Epithelial cell of prostate (primary cell): ENCODE results near the gene HKDC1.
A peak's percentile ranks its signal among the peaks of the same experiment; 100 is the strongest.

Experiments used
- DNase-seq: peaks from one replicate; pipeline ENCODE4 v3.0.0-alpha.2; 2011; ENCODE audit warnings: low read depth, low spot score
- H3K27ac ChIP-seq: fragments of 450-650 bp; 2 replicates; pipeline ENCODE4 v1.5.1; 2017; ENCODE audit warnings: mild to moderate bottlenecking

The HKDC1 gene

GRCh38 chr10:69215405-69216171 lies 4.5 kb upstream of the HKDC1 start:
- H3K27ac ChIP-seq, result peak overlapping the region; percentile 92
- DNase-seq, result no peak

DNA sequence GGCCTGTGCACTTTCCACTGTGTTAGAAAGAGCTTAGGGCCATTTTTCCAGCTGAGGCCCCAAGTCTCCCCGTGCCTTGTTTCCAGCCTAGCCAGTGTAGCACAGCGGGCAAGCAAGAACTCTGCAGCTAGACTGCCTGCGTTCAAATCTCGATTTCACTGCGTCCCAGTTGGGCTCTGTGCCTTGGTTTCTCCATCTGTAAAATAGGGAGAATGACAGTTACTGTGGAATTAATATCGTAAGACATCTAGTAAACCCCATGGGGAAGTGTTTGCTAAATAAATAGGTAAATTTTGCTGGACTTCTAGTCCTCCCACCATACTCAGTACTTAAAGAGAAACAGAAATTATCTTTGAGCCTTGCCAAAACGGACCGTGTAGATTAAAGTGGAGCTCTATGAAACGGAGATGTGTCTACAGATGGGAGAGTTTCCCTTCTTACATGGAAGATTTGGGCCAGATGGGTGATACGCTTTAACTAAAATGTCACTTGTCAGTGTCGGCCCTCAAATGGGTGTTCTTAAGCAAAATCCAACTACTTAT lies 3.5 kb upstream of the HKDC1 start:
- H3K27ac ChIP-seq, result peak overlapping the region; percentile 92
- DNase-seq, result no peak

- DNase-seq, result peak; percentile 72
- H3K27ac ChIP-seq, result peak overlapping the region; percentile 92
Measured at GRCh38 chr10:69217119-69217754, 2.9 kb upstream of the HKDC1 start.

DNA sequence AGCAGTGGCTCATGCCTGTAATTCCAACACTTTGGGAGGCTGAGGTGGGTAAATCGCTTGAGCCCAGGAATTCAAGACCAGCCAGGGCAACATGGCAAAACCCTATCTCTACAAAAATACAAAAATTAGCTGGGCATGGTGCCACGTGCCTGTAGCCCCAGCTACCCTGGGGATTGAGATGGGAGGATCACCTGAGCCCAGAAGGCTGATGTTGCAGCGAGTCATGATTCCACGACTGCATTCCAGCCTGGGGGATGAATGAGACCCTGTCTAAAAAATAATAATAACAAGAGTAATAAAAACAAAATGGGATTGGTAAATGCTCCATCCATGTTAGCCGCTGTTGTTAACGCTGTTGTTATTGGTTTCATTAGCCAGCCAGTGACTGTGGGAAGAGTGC lies 1.3 kb upstream of the HKDC1 start:
- DNase-seq, result no peak
- H3K27ac ChIP-seq, result peak overlapping the region; percentile 92

- DNase-seq, result no peak
- peak overlapping the region; percentile 92 for H3K27ac ChIP-seq
Measured at GRCh38 chr10:69220507-69220906, 375 bp downstream of the HKDC1 start.

GRCh38 chr10:69222157-69223027 lies 2.3 kb downstream of the HKDC1 start:
- DNase-seq, result peak; percentile 81
- peak overlapping the region; percentile 95 for H3K27ac ChIP-seq

DNA sequence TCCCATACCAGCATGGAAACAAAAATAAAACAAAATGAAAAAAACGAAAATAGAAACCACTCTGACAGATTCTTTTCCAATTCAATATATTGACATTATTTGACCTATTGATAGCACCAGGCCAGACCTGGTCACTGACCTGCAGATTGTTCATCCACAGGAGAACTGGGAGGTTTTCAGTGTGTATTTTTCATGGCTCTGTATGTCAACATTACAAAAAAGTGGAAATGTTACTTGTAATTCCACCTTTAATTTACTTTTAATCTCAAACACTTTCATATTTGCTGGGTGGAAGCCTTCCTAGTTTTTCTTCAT lies 2.9 kb downstream of the HKDC1 start:
- DNase-seq, result no peak
- H3K27ac ChIP-seq, result peak overlapping the region; percentile 95

DNA sequence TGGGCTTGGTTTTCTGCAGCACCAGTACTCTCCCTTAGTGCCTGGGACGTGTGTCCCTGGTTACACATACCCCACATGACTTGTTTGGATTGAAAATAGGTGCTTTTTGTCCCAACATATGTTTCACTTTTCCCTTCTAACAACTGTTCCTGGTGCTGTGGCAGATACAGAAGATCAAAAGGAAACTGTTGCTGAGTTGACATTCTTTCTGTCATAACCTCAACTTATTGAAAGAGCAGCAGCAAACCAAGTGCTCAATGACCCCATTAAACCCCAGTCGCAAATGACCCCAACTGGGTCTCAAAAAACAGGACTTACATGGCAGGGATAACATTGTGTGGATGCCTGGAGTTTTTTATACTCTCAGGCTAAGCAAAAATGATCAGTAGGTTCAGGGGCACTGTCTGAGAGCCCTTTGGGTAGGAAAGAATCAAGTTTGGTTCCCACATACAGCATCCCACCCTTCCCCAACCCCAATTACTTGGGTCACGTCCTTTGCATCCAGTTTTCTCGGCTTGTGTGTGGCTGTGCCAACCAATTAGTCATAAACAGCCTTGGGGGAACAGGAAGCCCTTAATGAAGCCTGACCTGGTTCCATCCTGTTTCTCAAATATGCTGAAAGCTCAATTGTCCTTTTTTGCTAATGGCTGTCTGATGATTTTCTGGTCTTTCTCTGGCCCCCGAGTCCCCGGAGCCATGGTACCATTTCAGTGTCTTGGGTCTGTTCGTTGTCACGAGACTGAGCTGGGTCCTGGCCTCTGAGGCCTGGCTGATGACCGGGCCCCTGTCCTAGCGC lies 4.9 kb downstream of the HKDC1 start:
- no peak for DNase-seq
- peak overlapping the region; percentile 46 for H3K27ac ChIP-seq

DNA sequence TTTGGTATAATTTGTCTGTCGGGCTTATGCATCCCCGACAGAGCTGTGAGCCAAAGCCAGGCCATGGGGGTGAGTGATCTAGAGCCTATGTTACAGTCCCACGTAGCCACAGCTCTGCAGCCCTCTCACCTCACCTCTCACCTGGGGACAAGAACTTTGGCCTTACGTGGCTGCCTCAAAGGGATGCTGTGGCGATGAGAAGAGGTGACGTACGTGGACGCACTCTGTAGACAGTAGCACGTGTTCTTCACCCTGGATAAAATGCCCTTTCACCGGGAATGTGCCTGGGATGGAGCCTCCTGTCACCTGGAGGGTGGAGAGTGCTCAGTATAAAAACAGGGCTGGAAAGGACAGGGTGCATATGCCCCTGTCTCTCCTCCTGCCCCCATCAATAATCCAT lies 5.5 kb downstream of the HKDC1 start:
- H3K27ac ChIP-seq, result peak overlapping the region; percentile 46
- DNase-seq, result no peak

DNA sequence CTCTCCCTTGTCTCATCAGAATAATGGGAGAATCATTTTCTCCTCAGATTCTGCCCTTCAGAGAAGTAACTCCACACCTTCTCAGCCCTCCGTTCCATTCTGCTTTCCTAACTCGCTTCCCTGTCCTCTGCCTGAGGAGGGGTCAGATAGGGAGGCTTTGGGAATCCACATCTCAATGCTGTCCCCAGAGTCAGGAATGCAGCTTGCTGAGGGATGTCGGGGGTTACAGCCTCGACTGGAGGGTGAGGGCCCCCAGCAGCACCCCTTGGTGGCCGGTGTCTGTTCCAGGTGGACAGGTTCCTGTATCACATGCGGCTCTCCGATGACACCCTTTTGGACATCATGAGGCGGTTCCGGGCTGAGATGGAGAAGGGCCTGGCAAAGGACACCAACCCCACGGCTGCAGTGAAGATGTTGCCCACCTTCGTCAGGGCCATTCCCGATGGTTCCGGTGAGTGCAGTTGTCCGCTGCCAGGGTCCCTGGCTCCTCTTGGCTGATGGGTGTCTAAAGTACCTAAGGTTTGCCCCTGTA lies 6.9 kb downstream of the HKDC1 start:
- no peak for DNase-seq
- H3K27ac ChIP-seq, result no peak overlapping the region

DNA sequence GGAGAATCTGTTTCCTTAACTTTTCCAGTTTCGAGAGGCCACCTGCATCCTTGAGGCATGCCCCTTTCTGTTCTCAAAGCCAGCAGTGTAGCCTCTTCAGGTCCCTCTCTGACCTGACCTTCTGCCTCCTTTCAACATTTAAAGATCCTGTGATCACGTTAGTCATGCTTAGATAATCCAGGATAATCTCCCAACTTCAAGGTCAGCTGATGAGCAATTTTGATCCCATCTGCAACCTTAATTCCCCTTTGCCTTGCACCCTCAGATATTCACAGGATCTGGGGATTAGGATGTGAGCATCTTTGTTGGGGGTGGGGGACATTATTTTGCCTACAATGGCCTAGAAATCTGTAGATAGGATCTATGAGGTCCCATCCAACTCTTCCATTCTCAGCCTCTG lies 8.0 kb downstream of the HKDC1 start:
- no peak overlapping the region for H3K27ac ChIP-seq

GRCh38 chr10:69229616-69229916 lies 9.4 kb downstream of the HKDC1 start:
- DNase-seq, result no peak
- no peak overlapping the region for H3K27ac ChIP-seq

More for the DNA sequence above, 8.0 kb downstream of the HKDC1 start:
- DNase-seq, result no peak

GRCh38 chr10:69230128-69230527 lies 10.0 kb downstream of the HKDC1 start:
- no peak overlapping the region for H3K27ac ChIP-seq
- DNase-seq, result no peak

DNA sequence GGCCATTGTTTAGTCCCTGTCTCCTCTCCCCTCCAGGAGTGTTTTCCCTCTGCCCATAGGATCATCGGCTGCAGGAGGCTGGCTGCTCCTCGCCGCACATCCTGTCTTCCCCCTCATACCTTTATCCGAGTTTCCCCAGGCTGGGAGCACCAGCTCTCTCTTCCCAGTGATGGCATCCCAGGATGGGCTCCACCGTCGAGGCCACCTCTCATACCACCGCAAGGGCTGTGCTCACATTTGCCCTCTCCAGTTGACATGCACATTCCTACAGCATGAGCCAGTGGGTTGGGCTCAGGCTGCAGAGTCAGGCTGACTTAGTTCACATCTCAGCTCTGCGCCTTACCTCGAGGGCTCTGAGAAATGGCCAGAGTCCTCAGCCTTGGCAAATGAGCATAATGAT lies 12.1 kb downstream of the HKDC1 start:
- H3K27ac ChIP-seq, result peak overlapping the region; percentile 44
- peak; percentile 56 for DNase-seq

GRCh38 chr10:69232736-69233480 lies 12.8 kb downstream of the HKDC1 start:
- no peak for DNase-seq
- peak overlapping the region; percentile 44 for H3K27ac ChIP-seq

DNA sequence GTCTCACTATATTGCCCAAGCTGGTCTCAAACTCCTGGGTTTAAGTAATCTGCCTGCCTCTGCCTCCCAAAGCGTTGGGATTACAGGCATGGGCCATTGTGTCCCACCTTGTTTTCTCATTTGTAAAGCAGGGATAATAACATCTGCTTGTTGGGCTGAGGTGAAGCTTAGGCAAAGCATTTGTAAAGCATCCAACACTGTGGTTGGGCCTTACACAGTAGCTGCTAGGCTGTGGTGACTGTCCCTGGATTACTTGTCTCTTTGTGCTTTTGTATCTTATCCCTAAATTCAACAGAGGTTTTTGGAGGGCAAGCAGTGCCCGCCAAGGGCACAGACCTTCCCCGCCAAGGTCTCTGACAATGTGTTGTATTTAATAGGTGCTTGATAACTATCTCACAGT lies 14.3 kb downstream of the HKDC1 start:
- H3K27ac ChIP-seq, result no peak overlapping the region
- no peak for DNase-seq

GRCh38 chr10:69237528-69238159 lies 17.5 kb downstream of the HKDC1 start:
- DNase-seq, result no peak
- H3K27ac ChIP-seq, result no peak overlapping the region

DNA sequence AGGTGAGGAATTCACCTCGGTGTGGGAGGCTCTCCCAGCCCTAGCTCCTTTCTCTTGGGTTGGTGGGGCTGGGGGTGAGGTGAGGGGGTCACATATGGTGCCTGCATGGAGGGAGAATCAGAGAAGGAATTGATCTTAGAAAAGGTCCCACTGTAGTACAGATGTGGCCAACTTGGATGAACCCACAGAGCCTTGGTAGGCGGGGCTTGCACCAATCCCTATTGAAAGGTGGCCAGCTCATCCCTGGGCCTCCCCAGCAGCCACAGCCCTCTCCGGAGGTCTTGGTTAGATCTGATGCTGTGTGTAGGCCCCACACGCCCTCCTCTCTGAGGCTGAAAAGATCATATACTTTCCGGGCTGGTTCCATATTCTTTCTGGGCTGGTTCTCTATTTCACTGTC lies 19.0 kb downstream of the HKDC1 start:
- no peak for DNase-seq
- no peak overlapping the region for H3K27ac ChIP-seq
